K562 (cell line): ENCODE results near the gene HEXIM2. TPM values are rescaled to one million over a fixed set of nuclear protein-coding genes. Genes with fewer than 3 reads are reported as not detected.

Source experiments
- ARID2 ChIP-seq: fragments of 450-650 bp; IDR thresholded peaks from 2 replicates; pipeline ENCODE4 v1.6.1; 2017; ENCODE audit warnings: antibody characterized with exemption, mild to moderate bottlenecking
- FIP1L1 ChIP-seq: fragments of 200-400 bp; formaldehyde crosslinking; IDR thresholded peaks from 2 replicates; pipeline ENCODE4 v1.6.1; 2018; ENCODE audit warnings: mild to moderate bottlenecking, low read depth, low read length; ENCODE audit not compliant: poor library complexity, severe bottlenecking
- HINFP ChIP-seq: fragments of 450-650 bp; conservative IDR thresholded peaks from 2 replicates; pipeline ENCODE4 v1.6.1; 2016; ENCODE audit warnings: missing genetic modification characterization, low read depth, mild to moderate bottlenecking, control low read depth, missing compliant biosample characterization
- KAT7 ChIP-seq: sonication (generic); formaldehyde crosslinking; IDR thresholded peaks from 2 replicates; pipeline ENCODE4 v1.8.0; 2022; ENCODE audit warnings: missing genetic modification reagents, mild to moderate bottlenecking, borderline replicate concordance
- L3MBTL2 ChIP-seq: fragments of 450-650 bp; IDR thresholded peaks from 2 replicates; pipeline ENCODE4 v1.6.1; 2016; ENCODE audit warnings: mild to moderate bottlenecking, moderate library complexity
- NFIC ChIP-seq: fragments of 450-650 bp; IDR thresholded peaks from 2 replicates; pipeline ENCODE4 v1.6.1; 2017; ENCODE audit warnings: mild to moderate bottlenecking, inconsistent platforms
- PRPF4 ChIP-seq: fragments of 200-400 bp; formaldehyde crosslinking; IDR thresholded peaks from one replicate; pipeline ENCODE4 v1.6.1; 2017; ENCODE audit warnings: low read length, low read depth, mild to moderate bottlenecking; ENCODE audit not compliant: insufficient read depth, poor library complexity, severe bottlenecking
- SOX6 ChIP-seq: fragments of 450-650 bp; IDR thresholded peaks from 2 replicates; pipeline ENCODE4 v1.6.1; 2014; ENCODE audit warnings: mild to moderate bottlenecking
- SRSF9 ChIP-seq: fragments of 200-400 bp; formaldehyde crosslinking; IDR thresholded peaks from 2 replicates; pipeline ENCODE4 v1.6.1; 2017; ENCODE audit warnings: low read depth, low read length, borderline replicate concordance
- THAP12 ChIP-seq: fragments of 250-450 bp; sonication (Bioruptor Pico); IDR thresholded peaks from 2 replicates; pipeline ENCODE4 v1.9.0; 2021; ENCODE audit warnings: mild to moderate bottlenecking, inconsistent platforms
- ZNF232 ChIP-seq: sonication (generic); formaldehyde crosslinking; IDR thresholded peaks from 2 replicates; pipeline ENCODE4 v1.8.0; 2022; ENCODE audit warnings: mild to moderate bottlenecking, missing genetic modification reagents
- ZNF347 ChIP-seq: fragments of 450-650 bp; formaldehyde crosslinking; IDR thresholded peaks from 2 replicates; pipeline ENCODE4 v1.4.0; 2020; ENCODE audit warnings: low read depth, mild to moderate bottlenecking, moderate library complexity
- ZNF561 ChIP-seq: fragments of 450-650 bp; formaldehyde crosslinking; conservative IDR thresholded peaks from 2 replicates; pipeline ENCODE4 v1.4.0; 2020; ENCODE audit warnings: mild to moderate bottlenecking, moderate library complexity
- ZNF707 ChIP-seq: fragments of 250-450 bp; sonication (Bioruptor Pico); conservative IDR thresholded peaks from 2 replicates; pipeline ENCODE4 v1.8.0; 2022; ENCODE audit warnings: inconsistent platforms, mild to moderate bottlenecking, moderate library complexity
- ZNF766 ChIP-seq: fragments of 200-800 bp; sonication (Bioruptor generic); conservative IDR thresholded peaks from 2 replicates; pipeline ENCODE4 v1.6.1; 2016; ENCODE audit warnings: missing genetic modification characterization, missing compliant biosample characterization
- polyA plus RNA-seq, 8 experiments: library from polyadenylated mRNA; depleted of rRNA in 4 of 8; stranded (reverse) in 5 of 8; unstranded in 3 of 8; fragments of >200 nt; fragmentation: Nextera tagmentation in 2 of 8; fragmentation: Illumina TruSeq in 1 of 8; extraction: Ambion mirVana in 2 of 8; extraction: Trizol in 1 of 8; gene quantifications; 2 replicates each; pipeline versions ENCODE4 v1.2.1 to v1.2.3, GENCODE V29; 2011 to 2014; ENCODE audit warnings: inconsistent platforms in 1 of 8, missing spikeins in 1 of 8
- total RNA-seq, 7 experiments: library from RNA; depleted of rRNA in 6 of 7; stranded (reverse); fragments of >200 nt in 6 of 7; fragmentation: Illumina TruSeq in 2 of 7; extraction: Trizol in 2 of 7; gene quantifications; 2 replicates each; pipeline versions ENCODE4 v1.2.1 to v1.2.3, GENCODE V29; 2011 to 2021; ENCODE audit warnings: low replicate concordance in 1 of 7
- TF ChIP-seq, protein P1 (sequence below), 2 experiments: fragments of 450-650 bp in 1 of 2; IDR thresholded peaks; 2 replicates each; pipeline ENCODE4 v1.6.1; 2011 to 2017; ENCODE audit warnings: low read depth in 2 of 2, antibody characterized with exemption in 1 of 2, borderline replicate concordance in 1 of 2, low read length in 1 of 2, mild to moderate bottlenecking in 1 of 2, mixed read lengths in 1 of 2; ENCODE audit not compliant: control insufficient read depth in 1 of 2
- TF ChIP-seq, protein P2 (sequence below), 2 experiments: fragments of 450-650 bp; IDR thresholded peaks; 2 replicates each; pipeline ENCODE4 v1.6.1; 2016

HEXIM2 gene
- total and polyA plus RNA-seq, 9 of the 15 experiments (the other 6 are each of a cell fraction or from before 2014, with no cell fraction given), result 0.69 to 3.4 (median 1.1) TPM; not detected in 2

DNA sequence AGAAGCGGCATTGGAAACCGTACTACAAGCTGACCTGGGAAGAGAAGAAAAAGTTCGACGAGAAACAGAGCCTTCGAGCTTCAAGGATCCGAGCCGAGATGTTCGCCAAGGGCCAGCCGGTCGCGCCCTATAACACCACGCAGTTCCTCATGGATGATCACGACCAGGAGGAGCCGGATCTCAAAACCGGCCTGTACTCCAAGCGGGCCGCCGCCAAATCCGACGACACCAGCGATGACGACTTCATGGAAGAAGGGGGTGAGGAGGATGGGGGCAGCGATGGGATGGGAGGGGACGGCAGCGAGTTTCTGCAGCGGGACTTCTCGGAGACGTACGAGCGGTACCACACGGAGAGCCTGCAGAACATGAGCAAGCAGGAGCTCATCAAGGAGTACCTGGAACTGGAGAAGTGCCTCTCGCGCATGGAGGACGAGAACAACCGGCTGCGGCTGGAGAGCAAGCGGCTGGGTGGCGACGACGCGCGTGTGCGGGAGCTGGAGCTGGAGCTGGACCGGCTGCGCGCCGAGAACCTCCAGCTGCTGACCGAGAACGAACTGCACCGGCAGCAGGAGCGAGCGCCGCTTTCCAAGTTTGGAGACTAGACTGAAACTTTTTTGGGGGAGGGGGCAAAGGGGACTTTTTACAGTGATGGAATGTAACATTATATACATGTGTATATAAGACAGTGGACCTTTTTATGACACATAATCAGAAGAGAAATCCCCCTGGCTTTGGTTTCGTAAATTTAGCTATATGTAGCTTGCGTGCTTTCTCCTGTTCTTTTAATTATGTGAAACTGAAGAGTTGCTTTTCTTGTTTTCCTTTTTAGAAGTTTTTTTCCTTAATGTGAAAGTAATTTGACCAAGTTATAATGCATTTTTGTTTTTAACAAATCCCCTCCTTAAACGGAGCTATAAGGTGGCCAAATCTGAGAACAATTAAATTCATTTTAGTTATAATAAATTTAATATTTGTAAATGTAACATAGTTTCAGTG, 11.7 kb upstream of the HEXIM2 start (continued):
- TF ChIP-seq HINFP (tag) (no peak), SRSF9 (no peak), ZNF766 (CRISPR knock-in tag) (no peak), ZNF707 (no peak), ARID2 (no peak), SOX6 (0 out of 2 replicates have a peak, but pooled peaks have one; percentile 17), NFIC (no peak), FIP1L1 (peak; percentile 17), THAP12 (CRISPR knock-in tag) (no peak), ZNF232 (CRISPR knock-in tag) (peak; percentile 64; the same call in 1 of the 2 replicates), ZNF561 (CRISPR knock-in tag) (no peak), L3MBTL2 (no peak), PRPF4 (peak; percentile 34), ZNF347 (CRISPR knock-in tag) (no peak), KAT7 (CRISPR knock-in tag) (no peak)
- TF ChIP-seq, protein P1, sequence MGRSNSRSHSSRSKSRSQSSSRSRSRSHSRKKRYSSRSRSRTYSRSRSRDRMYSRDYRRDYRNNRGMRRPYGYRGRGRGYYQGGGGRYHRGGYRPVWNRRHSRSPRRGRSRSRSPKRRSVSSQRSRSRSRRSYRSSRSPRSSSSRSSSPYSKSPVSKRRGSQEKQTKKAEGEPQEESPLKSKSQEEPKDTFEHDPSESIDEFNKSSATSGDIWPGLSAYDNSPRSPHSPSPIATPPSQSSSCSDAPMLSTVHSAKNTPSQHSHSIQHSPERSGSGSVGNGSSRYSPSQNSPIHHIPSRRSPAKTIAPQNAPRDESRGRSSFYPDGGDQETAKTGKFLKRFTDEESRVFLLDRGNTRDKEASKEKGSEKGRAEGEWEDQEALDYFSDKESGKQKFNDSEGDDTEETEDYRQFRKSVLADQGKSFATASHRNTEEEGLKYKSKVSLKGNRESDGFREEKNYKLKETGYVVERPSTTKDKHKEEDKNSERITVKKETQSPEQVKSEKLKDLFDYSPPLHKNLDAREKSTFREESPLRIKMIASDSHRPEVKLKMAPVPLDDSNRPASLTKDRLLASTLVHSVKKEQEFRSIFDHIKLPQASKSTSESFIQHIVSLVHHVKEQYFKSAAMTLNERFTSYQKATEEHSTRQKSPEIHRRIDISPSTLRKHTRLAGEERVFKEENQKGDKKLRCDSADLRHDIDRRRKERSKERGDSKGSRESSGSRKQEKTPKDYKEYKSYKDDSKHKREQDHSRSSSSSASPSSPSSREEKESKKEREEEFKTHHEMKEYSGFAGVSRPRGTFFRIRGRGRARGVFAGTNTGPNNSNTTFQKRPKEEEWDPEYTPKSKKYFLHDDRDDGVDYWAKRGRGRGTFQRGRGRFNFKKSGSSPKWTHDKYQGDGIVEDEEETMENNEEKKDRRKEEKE (IDR thresholded peaks at IDR 0.05; ENCODE audit: borderline replicate concordance in 1 of 2, control insufficient read depth in 1 of 2, low read depth in 2 of 2, low read length in 1 of 2), result no peak
- TF ChIP-seq, protein P2, sequence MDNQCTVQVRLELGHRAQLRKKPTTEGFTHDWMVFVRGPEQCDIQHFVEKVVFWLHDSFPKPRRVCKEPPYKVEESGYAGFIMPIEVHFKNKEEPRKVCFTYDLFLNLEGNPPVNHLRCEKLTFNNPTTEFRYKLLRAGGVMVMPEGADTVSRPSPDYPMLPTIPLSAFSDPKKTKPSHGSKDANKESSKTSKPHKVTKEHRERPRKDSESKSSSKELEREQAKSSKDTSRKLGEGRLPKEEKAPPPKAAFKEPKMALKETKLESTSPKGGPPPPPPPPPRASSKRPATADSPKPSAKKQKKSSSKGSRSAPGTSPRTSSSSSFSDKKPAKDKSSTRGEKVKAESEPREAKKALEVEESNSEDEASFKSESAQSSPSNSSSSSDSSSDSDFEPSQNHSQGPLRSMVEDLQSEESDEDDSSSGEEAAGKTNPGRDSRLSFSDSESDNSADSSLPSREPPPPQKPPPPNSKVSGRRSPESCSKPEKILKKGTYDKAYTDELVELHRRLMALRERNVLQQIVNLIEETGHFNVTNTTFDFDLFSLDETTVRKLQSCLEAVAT (IDR thresholded peaks at IDR 0.05), result peak; percentile 12 to 62; a peak in 3 of 4 replicates
